Hippocampal formation (tissue), 2 donors: ENCODE results near the gene LRCOL1.

ENCODE experiments used
- DNase-seq, 2 donors: peaks; one replicate each; lab custom pipeline; 2025; lab: John Stamatoyannopoulos, UW

The LRCOL1 gene

DNA sequence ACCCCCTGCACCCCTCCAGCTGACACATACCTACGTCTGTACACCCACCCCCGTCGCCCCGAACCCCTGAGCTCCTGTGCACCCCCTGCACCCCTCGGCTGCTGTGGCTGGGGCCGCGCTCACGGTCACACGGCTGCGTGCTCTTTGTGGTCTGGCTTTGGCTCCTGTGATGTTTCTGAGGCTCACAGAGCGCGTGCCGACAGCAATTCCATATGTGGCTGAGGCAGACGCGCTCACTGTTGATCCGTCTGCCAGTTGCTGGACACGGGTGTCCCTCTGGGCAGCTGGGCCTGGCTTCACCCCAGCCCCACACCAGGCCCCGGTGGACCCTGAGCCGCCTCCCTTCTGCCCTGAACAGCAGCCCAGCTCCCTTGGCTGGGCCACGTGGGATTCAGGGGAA lies 46.5 kb downstream of the LRCOL1 start:
- DNase-seq, result no peak

DNA sequence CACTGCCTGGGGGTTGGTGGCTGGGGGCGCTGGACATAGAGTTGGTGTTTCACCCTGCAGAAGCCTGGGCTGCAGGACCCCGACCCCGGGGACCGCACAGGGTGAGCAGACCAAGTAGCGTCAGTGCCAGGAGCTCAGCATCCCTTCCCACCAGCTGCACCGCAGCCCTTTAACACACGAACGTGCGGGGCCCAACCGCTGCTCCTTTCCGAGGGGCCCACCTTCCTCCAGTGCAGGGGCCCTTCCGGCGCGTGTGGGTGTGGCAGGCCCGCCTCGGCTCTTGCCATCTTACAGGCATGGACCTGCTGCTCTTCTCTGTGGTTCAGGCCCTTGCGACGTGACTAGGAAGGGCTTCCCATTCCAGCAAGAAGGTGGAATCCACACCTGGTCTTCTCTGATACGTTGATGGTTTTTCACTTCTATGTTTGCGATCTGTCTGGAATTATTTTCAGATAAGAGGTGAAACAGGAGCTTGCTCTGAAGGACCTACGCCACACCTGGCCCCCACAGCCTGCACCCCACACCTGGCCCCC lies 47.8 kb downstream of the LRCOL1 start:
- DNase-seq, result no peak

DNA sequence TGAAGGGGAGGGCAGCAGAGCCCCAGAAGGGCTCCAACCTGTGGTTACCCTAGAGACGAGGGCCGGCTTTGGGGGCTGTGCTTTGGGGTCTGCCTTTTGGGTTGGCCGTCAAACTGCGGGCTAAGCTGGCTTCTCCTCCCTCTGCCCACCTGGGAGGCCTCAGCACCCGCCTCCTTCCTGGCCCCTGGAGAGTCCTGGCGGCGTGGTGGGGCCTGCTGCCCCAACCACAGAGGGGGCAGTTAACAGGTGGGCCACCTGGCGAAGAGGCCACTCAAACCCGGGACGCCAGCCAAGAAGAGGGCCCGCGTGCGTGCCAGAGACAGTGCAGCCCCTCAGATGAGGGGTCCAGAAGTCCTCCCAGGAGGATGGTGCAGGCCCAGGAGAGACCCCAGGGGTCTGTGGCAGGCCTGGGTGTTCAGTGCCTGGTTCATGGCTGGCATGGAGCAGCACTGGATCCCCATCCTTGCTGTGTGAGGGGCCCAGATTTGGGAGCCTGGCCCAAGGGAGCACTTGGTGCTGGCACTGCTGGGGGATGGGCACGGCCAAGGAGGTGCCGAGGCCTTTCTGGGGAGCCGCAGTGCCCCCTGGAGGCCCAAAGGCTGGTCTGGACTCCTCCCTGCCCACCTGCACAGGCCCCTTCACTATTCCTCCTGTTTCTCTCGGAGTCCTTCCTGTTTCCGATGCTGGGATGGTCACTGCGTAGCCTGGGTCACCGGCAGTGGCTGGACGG lies 48.8 kb downstream of the LRCOL1 start:
- DNase-seq, result no peak

DNA sequence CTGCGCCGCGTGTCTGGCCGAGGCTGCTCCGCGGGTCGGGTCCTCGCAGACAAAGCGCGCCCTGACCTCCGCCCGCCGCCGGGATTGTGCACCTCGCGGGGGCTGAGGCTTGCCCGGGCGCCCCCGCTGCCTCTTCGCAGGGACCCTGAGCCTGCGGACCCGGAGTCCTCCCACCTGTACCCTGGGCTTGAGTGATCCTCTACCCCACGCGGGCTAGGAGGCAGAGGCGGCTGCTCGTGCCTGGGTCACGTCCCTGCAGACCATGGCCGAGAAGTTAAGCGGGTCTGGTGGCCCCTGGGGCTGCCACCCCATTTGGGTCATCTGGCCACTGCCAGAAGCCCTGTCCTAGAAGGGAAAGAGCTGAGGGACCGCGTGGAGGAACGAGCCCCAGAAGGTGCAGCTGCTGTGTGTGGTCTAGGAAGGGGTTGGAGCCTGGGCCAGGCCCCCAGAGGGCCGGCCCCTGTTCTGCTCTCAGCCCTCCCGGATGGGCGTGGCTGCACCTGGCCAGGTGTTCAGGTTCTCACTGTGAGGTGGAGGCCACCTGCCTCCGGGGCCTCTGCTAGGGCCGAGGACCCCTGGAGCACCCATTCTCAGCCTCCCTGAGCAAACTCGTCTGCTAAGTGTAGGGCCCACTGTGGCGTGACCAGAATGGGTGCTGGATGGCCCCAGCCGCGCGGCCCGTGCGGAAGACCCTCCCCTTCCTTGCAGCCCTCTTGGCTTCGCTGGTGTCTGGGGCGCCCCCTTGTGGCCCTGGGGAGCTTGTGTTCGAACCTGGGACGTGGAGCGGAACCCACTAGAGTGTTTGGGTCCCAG lies 49.6 kb downstream of the LRCOL1 start:
- peak in 1 of 2 donors; percentile 32 for DNase-seq

DNA sequence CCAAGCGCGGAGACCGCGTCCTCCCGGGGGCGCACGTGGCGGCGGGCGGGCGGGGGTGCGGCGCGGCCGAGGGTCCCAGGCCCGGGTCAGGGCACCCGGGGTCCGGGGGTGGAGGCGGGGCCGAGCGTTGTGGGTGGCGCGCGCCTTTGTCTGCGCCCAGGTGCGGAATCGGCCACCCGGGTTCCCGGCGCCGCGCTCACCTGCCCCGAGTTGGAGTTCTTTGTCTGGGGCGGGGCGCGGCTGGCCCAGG lies 50.1 kb downstream of the LRCOL1 start:
- no peak for DNase-seq

DNA sequence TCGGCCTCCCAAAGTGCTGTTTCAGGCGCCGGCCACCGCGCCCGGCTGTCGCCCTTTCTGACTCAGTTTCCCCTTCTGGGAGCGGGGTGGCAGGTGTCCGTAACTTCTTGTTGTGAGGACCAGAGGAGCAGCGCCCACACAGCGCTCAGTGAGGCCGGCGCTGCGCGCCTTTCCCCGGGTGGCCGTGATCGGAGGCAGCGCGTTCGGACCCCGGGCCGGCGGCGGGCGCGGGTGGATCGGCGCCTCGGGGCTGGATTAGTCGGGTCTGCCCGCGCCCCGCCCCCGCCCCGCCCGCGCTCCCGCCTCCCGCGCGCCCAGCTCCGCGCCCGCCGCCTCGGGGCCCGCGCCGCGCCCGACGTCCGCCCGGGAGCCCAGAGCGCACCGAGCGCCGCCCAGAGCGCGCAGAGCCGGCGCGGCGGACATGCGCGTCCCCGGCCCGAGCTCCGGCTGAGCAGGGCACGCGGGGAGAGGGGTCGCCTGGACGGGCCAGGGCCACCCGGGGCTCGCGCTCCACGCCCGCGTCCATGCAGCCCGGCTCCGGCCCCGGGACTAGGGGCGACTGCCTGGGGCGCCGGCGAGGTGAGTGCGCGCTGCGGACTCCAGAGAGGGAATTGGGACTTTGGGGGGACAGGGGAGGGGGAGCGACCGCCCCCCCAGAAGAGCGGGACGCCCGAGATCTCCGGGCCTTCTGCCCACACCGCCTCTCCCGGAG lies 50.6 kb downstream of the LRCOL1 start:
- DNase-seq, result peak in 1 of 2 donors; percentile 28

DNA sequence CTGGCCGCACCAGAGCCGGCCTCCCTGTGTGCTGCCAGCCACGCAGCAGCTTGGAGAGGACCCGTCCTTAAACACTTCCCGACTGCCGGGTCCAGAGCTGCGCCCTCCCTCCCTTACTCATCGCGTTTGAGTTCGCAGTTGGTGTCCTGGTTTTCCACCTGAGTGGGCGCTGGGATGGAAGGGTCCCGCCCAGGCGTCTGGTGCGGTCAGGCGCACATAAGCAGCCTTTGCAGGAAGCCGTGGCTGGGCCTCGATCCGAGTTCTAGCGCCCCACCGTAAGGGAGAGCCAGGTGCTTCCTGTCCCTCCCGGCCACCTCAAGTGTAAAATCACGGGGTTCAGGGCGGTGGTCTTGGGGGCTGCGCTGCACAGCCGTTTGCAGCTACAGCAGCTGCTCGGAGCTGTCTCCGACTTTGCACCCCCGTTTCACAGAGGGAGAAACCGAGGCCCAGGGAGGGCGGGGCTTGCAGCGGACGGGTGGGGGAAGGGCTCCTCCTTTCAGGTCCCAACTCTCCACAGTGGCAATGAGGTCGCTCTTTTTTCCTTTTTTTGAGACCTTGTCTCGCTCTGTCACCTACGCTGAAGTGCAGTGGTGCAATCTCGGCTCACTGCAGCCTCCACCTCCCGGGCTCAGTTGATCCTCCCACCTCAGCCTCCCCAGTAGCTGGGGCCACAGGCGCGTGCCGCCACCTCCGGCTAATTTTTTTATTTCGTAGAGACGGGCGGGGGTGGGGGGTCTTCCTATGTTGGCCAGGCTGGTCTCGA lies 51.3 kb downstream of the LRCOL1 start:
- DNase-seq, result no peak

DNA sequence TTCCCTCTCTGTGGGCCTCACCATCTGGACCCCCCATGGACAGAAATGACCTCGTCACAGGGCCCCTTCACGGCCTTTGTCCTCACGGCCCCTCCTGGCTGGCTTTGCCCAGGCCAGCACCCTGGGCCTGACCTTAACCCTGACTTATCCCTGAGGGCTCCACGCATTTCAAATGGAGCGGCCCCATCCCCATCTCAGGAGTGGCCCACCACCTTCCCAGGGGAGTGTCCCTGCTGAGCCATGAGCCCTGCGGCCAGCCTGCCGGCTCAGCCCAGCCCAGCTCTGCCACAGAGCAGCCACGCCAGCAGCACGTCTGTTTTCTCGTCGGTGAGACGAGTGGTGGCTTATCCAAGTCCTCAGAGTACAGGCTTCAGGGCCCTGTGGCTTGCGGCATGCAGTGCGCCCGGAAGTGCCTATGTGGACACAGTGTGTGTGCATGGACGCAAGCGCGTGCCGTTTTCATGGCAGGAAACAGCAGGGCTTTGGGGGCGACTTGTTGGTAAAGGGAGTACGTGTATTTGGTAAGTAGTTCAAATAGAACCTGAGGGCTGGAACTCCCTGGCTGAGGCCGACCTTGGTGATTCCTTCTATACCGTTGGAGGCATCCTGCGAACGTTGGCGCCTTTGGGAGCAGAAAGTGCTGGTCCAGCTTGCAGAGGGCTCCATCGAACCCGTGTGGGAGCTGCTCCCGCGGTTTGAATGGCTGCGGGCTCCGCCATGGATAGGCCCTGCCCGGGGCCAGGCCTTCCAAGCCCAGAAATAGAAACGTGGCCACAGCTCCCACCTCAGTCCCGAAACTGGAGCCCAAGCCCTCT lies 52.1 kb downstream of the LRCOL1 start:
- DNase-seq, result no peak

DNA sequence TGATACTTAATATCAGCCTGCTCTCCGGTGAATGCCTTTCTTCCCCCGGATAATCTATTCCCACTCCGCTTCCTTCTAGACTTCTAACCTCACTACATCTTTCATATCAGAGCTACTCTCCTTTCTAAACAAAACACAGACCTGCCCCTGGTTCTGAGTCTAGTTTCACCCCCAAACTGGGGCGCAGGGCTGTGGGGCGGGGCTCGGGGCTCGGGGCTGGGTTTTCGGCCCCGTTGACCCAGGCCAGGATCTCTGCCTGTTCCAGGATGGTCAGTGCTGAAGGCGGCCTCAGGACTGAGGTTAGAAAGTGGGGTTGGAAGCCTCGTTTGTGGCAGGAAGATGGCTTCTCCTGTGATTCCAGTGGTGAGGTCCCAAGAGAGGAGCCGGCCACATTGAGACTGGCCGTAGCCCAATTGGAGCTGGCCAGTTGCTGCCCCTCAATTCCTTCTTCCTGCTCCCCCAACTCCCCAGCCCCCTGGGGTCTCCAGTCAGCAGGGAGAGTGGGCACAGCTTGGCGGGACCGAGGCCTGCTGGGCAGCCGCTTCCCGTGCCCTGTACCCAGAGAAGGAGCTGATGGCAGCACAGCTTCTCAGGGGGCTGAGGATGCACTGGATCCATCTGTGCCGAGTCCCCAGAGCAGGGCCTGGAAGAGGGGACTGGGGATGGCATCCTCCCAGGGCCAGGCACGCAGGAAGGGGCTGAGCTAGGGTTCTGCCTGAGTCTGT lies 52.9 kb downstream of the LRCOL1 start:
- DNase-seq, result no peak

DNA sequence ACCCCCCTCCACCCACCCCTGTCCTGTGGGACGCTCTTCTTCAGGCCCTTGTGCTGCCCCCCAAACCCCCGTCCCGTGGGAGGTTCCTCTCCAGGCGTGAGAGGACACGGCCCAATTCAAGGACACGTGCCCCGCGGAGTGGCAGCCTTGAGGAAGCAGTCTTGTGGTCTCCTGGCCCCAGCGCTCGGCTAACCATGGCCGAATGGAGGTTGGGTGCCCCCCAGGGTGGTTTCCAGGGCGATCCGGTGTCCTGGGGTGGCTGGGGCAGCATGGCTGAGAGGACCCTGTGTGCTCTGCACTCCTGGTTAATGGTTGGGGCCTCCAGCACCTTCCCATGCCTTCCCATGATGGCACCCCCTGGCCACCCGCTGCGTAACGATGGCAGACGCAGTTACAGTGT lies 53.6 kb downstream of the LRCOL1 start:
- no peak for DNase-seq

DNA sequence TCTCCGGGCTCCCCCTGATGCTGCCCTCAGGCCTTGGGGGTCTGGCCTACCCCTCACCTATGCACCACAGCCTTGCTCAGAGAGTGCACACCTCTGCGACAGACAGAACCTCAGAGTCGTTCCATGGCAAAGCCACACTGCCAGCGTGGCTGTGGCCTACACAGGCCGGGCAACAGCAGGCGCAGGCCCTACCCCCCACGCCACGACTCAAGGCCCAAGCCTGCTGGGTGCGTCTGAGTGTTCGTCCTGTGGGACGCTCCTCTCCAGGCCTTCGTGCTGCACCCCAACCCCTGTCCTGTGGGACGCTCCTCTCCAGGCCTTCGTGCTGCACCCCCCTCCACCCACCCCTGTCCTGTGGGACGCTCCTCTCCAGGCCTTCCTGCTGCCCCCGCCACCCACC lies 54.2 kb downstream of the LRCOL1 start:
- no peak for DNase-seq

DNA sequence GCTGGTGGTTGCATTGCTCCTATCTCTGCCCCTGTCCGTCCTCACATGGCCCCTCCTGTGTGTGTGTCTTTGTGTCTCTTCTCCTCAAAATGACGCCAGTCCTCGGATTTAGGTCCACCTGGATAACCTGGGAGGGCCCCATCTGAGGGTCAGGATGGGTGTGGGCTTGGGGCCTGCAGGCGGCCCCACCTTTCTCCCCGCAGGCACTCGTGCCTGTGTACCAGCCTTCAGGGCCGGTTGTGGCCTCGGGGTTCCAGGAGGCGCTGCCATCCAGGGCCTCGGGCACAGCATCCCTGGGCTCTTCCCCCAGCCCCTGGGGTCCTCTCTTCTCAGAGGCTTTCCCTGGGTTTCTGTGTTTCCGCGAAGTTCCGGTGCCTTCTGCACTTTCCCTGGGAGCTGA lies 54.7 kb downstream of the LRCOL1 start:
- DNase-seq, result no peak

DNA sequence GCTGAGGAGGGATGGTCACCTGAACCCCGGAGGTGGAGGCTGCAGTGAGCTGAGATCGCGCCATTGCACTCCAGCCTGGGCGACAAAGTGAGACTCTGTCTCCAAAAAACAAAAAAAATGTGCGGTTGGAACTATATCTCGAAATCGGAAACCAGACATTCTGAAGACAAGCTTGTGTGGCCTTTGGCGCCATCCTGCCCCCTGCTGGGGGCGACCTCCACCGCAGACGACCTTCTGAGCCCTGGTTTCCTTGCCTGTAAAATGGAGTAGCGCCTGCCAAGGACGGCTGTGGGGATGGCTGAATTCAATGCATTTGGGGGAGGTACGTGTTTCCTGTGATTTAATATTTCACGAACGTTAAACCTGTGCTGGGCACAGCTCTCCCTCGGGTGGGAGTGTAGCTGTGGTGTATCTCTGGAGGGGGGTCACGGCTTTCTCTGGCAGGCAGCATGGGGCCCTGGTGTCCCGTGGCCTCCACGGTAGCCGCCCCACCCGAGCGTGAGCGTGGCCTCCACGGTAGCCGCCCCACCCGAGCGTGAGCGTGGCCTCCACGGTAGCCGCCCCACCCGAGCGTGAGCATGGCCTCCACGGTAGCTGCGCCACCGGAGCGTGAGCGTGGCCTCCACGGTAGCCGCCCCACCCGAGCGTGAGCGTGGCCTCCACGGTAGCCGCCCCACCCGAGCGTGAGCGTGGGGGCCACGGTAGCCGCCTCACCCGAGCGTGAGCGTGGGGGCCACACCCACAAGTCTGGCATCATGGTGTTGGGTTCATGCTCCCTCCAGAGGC lies 55.3 kb downstream of the LRCOL1 start:
- DNase-seq, result no peak
